ENCODE results near the gene EMC9.
"Not testable (repeated sequence)": the region's sequence is repeated elsewhere in the genome, so short reads cannot be mapped to it uniquely, and the experiment has no call there.

Gene EMC9

GRCh38 chr14:24106672-24107271, 34.6 kb downstream of the EMC9 start:
- DNase-seq (ENCODE audit: extremely low spot score): no peak
- TF ChIP-seq FOXA1 (IDR thresholded peaks at IDR 0.05) (no peak), CTBP1 (IDR thresholded peaks at IDR 0.05; ENCODE audit: borderline replicate concordance) (no peak), FOXK2 (IDR thresholded peaks at IDR 0.05) (no peak), FOXM1 (IDR thresholded peaks at IDR 0.05; ENCODE audit: borderline replicate concordance) (no peak), L3MBTL2 (conservative IDR thresholded peaks at IDR 0.05) (no peak), PKNOX1 (IDR thresholded peaks at IDR 0.05) (no peak), HDGF (IDR thresholded peaks at IDR 0.05; ENCODE audit: borderline replicate concordance) (no peak), LEF1 (IDR thresholded peaks at IDR 0.05; ENCODE audit: borderline replicate concordance) (no peak), ARNT (IDR thresholded peaks at IDR 0.05) (no peak), TARDBP (IDR thresholded peaks at IDR 0.05) (no peak), SP1 (IDR thresholded peaks at IDR 0.05) (no peak), SUZ12 (IDR thresholded peaks at IDR 0.05) (no peak), BHLHE40 (IDR thresholded peaks at IDR 0.05; ENCODE audit: borderline replicate concordance) (no peak), NFRKB (IDR thresholded peaks at IDR 0.05) (no peak), ELF4 (IDR thresholded peaks at IDR 0.05) (no peak), ZNF384 (IDR thresholded peaks at IDR 0.05) (no peak)
- CTCF ChIA-PET: interaction anchor here (0.6 to 8.1 kb wide), 4 partner anchors 12 to 67 kb away, joined by 5 to 114 read pairs (median 24); partner anchors contain the start of gene PCK2
- POLR2A ChIA-PET: interaction anchor here (0.7 to 9.8 kb wide), 5 partner anchors 12 to 89 kb away, joined by 3 to 162 read pairs (median 3); partner anchors contain the start of genes PCK2 and TM9SF1

- POLR2A ChIA-PET: interaction anchor here (1.0 to 9.8 kb wide), 6 partner anchors 9 to 90 kb away, joined by 3 to 162 read pairs (median 4); partner anchors contain the start of genes DCAF11, EMC9, NRL and PCK2
- CTCF ChIA-PET: interaction anchor here (1.0 to 8.1 kb wide), 3 partner anchors 13 to 48 kb away, joined by 3 to 114 read pairs (median 3); no protein-coding TSS in a partner anchor
- DNase-seq (ENCODE audit: extremely low spot score): not testable (repeated sequence)
These were observed 35.7 kb downstream of the EMC9 start for GRCh38 chr14:24105609-24106239.

GRCh38 chr14:24103451-24103850, 37.9 kb downstream of the EMC9 start:
- no peak for TF ChIP-seq PKNOX1 (IDR thresholded peaks at IDR 0.05)
- TF ChIP-seq ELF4 (IDR thresholded peaks at IDR 0.05): no peak
- TF ChIP-seq FOXK2 (IDR thresholded peaks at IDR 0.05): no peak
- TF ChIP-seq FOXM1 (IDR thresholded peaks at IDR 0.05; ENCODE audit: borderline replicate concordance): no peak
- no peak for TF ChIP-seq SUZ12 (IDR thresholded peaks at IDR 0.05)
- no peak for TF ChIP-seq ARNT (IDR thresholded peaks at IDR 0.05)
- no peak for TF ChIP-seq HDGF (IDR thresholded peaks at IDR 0.05; ENCODE audit: borderline replicate concordance)
- TF ChIP-seq CTBP1 (IDR thresholded peaks at IDR 0.05; ENCODE audit: borderline replicate concordance): no peak
- no peak for TF ChIP-seq NFRKB (IDR thresholded peaks at IDR 0.05)
- TF ChIP-seq FOXA1 (IDR thresholded peaks at IDR 0.05): no peak
- TF ChIP-seq BHLHE40 (IDR thresholded peaks at IDR 0.05; ENCODE audit: borderline replicate concordance): no peak
- no peak for DNase-seq (ENCODE audit: extremely low spot score)
- ChIA-PET CTCF (interaction anchor here (8.1 kb wide), 1 partner anchor 46 kb away, joined by 114 read pairs; no protein-coding TSS in a partner anchor), POLR2A (interaction anchor here (0.8 to 9.8 kb wide), 3 partner anchors 9 to 56 kb away, joined by 3 to 162 read pairs (median 21); partner anchors contain the start of genes DCAF11, NRL and PCK2)

GRCh38 chr14:24102357-24103048, 38.9 kb downstream of the EMC9 start:
- ChIA-PET POLR2A (interaction anchor here (2.2 to 9.8 kb wide), 3 partner anchors 8 to 33 kb away, joined by 5 to 162 read pairs (median 13); partner anchors contain the start of genes DCAF11, NRL, PCK2 and PSME1), CTCF (no interaction called here)

GRCh38 chr14:24100982-24101494, 40.4 kb downstream of the EMC9 start:
- CTCF ChIA-PET: no interaction called here
- POLR2A ChIA-PET: interaction anchor here (1.6 to 3.1 kb wide), 3 partner anchors 13 to 35 kb away, joined by 5 to 13 read pairs (median 5); partner anchors contain the start of genes DCAF11, NRL and PSME1
- no peak for DNase-seq (ENCODE audit: extremely low spot score)
- TF ChIP-seq ARNT (IDR thresholded peaks at IDR 0.05) (no peak), HDGF (IDR thresholded peaks at IDR 0.05; ENCODE audit: borderline replicate concordance) (no peak), ZNF384 (IDR thresholded peaks at IDR 0.05) (no peak), ELF4 (IDR thresholded peaks at IDR 0.05) (no peak), NFRKB (IDR thresholded peaks at IDR 0.05) (no peak), PKNOX1 (IDR thresholded peaks at IDR 0.05) (no peak), SP1 (IDR thresholded peaks at IDR 0.05) (no peak), LEF1 (IDR thresholded peaks at IDR 0.05; ENCODE audit: borderline replicate concordance) (no peak), SUZ12 (IDR thresholded peaks at IDR 0.05) (no peak), L3MBTL2 (conservative IDR thresholded peaks at IDR 0.05) (no peak), FOXA1 (IDR thresholded peaks at IDR 0.05) (no peak), CTBP1 (IDR thresholded peaks at IDR 0.05; ENCODE audit: borderline replicate concordance) (no peak)

More at GRCh38 chr14:24102357-24103048, 38.9 kb downstream of the EMC9 start:
- no peak for TF ChIP-seq FOXA1 (IDR thresholded peaks at IDR 0.05)
- TF ChIP-seq NFRKB (IDR thresholded peaks at IDR 0.05): no peak
- no peak for TF ChIP-seq SP1 (IDR thresholded peaks at IDR 0.05)
- no peak for TF ChIP-seq ZNF384 (IDR thresholded peaks at IDR 0.05)
- no peak for TF ChIP-seq ARNT (IDR thresholded peaks at IDR 0.05)
- no peak for TF ChIP-seq TARDBP (IDR thresholded peaks at IDR 0.05)
- DNase-seq (ENCODE audit: extremely low spot score): no peak

Data from HEK293T (cell line).